Ishikawa (cell line): ENCODE measurements around the gene RNF213.

Experiments
- CEBPB ChIP-seq: IDR thresholded peaks from 2 replicates; pipeline ENCODE4 v1.6.1; 2012
- CREB1 ChIP-seq: IDR thresholded peaks from 2 replicates; pipeline ENCODE4 v1.6.1; 2012; ENCODE audit warnings: low read depth
- EGR1 ChIP-seq: IDR thresholded peaks from 2 replicates; pipeline ENCODE4 v1.6.1; 2012
- RAD21 ChIP-seq: IDR thresholded peaks from 2 replicates; pipeline ENCODE4 v1.6.1; 2012; ENCODE audit warnings: low read depth
- TAF1 ChIP-seq: IDR thresholded peaks from 2 replicates; pipeline ENCODE4 v1.6.1; 2012; ENCODE audit warnings: low read depth, mild to moderate bottlenecking
- TCF12 ChIP-seq: IDR thresholded peaks from 2 replicates; pipeline ENCODE4 v1.6.1; 2012; ENCODE audit warnings: low read depth
- TEAD4 ChIP-seq: IDR thresholded peaks from 2 replicates; pipeline ENCODE4 v1.6.1; 2012
- YY1 ChIP-seq: IDR thresholded peaks from 2 replicates; pipeline ENCODE4 v1.6.1; 2012; ENCODE audit warnings: low read depth
- TF ChIP-seq, protein P1 (sequence below): IDR thresholded peaks from 2 replicates; pipeline ENCODE4 v1.6.1; 2012
- TF ChIP-seq, protein P2 (sequence below): IDR thresholded peaks from 2 replicates; pipeline ENCODE4 v1.6.1; 2012
- TF ChIP-seq, protein P3 (sequence below): IDR thresholded peaks from 2 replicates; pipeline ENCODE4 v1.6.1; 2012; ENCODE audit warnings: low read depth, mild to moderate bottlenecking

DNA sequence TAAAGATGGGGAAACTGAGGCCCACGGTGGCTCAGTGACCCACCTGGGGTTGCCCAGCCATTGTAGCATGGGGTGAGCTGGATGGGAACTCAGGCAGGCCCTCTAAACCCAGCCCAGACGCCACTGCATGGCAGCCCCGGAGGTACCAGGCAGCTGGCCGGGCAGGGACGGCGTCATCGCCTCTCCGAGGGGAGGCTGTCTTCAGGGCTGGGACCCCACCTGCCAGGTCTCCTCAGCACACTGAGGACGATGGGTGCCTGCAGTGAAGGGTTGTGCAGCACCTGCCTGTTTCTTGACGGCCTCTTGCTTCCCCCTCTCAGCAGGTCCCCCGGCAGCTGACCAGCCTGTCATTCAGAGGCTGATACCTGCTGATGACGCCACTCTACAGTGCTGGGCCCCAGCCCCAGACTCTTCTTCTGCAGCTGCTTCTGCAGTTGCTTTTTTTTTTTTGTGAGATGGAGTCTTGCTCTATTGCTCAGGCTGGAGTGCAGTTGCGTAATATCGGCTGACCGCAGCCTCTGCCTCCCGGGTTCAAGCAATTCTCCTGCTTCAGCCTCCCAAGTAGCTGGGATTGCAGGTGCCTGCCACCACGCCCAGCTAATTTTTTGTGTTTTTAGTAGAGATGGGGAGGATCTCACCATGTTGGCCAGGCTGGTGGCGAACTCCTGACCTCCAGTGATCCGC, 24.7 kb downstream of the RNF213 start:
- no peak for TF ChIP-seq TEAD4
- TF ChIP-seq TAF1: no peak
- no peak for TF ChIP-seq TCF12
- peak; percentile 63 for TF ChIP-seq CEBPB
- TF ChIP-seq EGR1: no peak
- TF ChIP-seq RAD21: no peak
- no peak for TF ChIP-seq CREB1
- TF ChIP-seq, protein P1, sequence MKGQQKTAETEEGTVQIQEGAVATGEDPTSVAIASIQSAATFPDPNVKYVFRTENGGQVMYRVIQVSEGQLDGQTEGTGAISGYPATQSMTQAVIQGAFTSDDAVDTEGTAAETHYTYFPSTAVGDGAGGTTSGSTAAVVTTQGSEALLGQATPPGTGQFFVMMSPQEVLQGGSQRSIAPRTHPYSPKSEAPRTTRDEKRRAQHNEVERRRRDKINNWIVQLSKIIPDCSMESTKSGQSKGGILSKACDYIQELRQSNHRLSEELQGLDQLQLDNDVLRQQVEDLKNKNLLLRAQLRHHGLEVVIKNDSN: no peak
- TF ChIP-seq, protein P2, sequence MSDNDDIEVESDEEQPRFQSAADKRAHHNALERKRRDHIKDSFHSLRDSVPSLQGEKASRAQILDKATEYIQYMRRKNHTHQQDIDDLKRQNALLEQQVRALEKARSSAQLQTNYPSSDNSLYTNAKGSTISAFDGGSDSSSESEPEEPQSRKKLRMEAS: no peak
- no peak for TF ChIP-seq YY1
- TF ChIP-seq, protein P3, sequence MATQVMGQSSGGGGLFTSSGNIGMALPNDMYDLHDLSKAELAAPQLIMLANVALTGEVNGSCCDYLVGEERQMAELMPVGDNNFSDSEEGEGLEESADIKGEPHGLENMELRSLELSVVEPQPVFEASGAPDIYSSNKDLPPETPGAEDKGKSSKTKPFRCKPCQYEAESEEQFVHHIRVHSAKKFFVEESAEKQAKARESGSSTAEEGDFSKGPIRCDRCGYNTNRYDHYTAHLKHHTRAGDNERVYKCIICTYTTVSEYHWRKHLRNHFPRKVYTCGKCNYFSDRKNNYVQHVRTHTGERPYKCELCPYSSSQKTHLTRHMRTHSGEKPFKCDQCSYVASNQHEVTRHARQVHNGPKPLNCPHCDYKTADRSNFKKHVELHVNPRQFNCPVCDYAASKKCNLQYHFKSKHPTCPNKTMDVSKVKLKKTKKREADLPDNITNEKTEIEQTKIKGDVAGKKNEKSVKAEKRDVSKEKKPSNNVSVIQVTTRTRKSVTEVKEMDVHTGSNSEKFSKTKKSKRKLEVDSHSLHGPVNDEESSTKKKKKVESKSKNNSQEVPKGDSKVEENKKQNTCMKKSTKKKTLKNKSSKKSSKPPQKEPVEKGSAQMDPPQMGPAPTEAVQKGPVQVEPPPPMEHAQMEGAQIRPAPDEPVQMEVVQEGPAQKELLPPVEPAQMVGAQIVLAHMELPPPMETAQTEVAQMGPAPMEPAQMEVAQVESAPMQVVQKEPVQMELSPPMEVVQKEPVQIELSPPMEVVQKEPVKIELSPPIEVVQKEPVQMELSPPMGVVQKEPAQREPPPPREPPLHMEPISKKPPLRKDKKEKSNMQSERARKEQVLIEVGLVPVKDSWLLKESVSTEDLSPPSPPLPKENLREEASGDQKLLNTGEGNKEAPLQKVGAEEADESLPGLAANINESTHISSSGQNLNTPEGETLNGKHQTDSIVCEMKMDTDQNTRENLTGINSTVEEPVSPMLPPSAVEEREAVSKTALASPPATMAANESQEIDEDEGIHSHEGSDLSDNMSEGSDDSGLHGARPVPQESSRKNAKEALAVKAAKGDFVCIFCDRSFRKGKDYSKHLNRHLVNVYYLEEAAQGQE: no peak
